OCI-M1 (cell line): ENCODE measurements around the gene ACER1.

Experiments used
- DNase-seq: peaks from one replicate; lab custom pipeline; 2025; lab: John Stamatoyannopoulos, UW

Gene ACER1

GRCh38 chr19:6267552-6268381 is 65.6 kb downstream of the ACER1 start:
- DNase-seq = no peak

- no peak for DNase-seq
Measured at GRCh38 chr19:6264803-6265202, 68.6 kb downstream of the ACER1 start.

- DNase-seq = no peak
Measured at GRCh38 chr19:6263735-6264444, 69.5 kb downstream of the ACER1 start.

GRCh38 chr19:6263306-6263705 is 70.1 kb downstream of the ACER1 start:
- no peak for DNase-seq

- no peak for DNase-seq
Measured at GRCh38 chr19:6262519-6262918, 70.9 kb downstream of the ACER1 start.

- DNase-seq = no peak
Measured at GRCh38 chr19:6261883-6262282, 71.5 kb downstream of the ACER1 start.

GRCh38 chr19:6260912-6261650 is 72.3 kb downstream of the ACER1 start:
- DNase-seq = peak; percentile 6

GRCh38 chr19:6260376-6260775 is 73.0 kb downstream of the ACER1 start:
- no peak for DNase-seq

- DNase-seq = no peak
Measured at GRCh38 chr19:6259312-6259861, 74.0 kb downstream of the ACER1 start.

GRCh38 chr19:6258812-6259311 is 74.5 kb downstream of the ACER1 start:
- no peak for DNase-seq
